Astrocyte (in vitro differentiated cells and primary cell): Measurements from ENCODE around the gene KIAA1328.

Experiments used
- EZH2 ChIP-seq: IDR thresholded peaks from 2 replicates; pipeline ENCODE4 v1.6.1; 2012; ENCODE audit warnings: mild to moderate bottlenecking, low read length, inconsistent platforms; ENCODE audit not compliant: insufficient read depth
- TF ChIP-seq, protein P1 (sequence below): IDR thresholded peaks from 2 replicates; pipeline ENCODE4 v1.5.1; 2011; ENCODE audit warnings: low read depth, mild to moderate bottlenecking, inconsistent platforms, low read length, moderate library complexity; ENCODE audit not compliant: insufficient read depth

- TF ChIP-seq, protein P1, sequence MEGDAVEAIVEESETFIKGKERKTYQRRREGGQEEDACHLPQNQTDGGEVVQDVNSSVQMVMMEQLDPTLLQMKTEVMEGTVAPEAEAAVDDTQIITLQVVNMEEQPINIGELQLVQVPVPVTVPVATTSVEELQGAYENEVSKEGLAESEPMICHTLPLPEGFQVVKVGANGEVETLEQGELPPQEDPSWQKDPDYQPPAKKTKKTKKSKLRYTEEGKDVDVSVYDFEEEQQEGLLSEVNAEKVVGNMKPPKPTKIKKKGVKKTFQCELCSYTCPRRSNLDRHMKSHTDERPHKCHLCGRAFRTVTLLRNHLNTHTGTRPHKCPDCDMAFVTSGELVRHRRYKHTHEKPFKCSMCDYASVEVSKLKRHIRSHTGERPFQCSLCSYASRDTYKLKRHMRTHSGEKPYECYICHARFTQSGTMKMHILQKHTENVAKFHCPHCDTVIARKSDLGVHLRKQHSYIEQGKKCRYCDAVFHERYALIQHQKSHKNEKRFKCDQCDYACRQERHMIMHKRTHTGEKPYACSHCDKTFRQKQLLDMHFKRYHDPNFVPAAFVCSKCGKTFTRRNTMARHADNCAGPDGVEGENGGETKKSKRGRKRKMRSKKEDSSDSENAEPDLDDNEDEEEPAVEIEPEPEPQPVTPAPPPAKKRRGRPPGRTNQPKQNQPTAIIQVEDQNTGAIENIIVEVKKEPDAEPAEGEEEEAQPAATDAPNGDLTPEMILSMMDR, result no peak
- no peak for TF ChIP-seq EZH2
These were observed 401.8 kb downstream of the KIAA1328 start for GRCh38 chr18:37230768-37231167.
